ENCODE measurements around the gene KRT33B. TPM values are rescaled to one million over a fixed set of nuclear protein-coding genes. Genes with fewer than 3 reads are reported as not detected.

The KRT33B gene
- total RNA-seq, 1 donor from 2014 or later: 0.61 TPM

DNA sequence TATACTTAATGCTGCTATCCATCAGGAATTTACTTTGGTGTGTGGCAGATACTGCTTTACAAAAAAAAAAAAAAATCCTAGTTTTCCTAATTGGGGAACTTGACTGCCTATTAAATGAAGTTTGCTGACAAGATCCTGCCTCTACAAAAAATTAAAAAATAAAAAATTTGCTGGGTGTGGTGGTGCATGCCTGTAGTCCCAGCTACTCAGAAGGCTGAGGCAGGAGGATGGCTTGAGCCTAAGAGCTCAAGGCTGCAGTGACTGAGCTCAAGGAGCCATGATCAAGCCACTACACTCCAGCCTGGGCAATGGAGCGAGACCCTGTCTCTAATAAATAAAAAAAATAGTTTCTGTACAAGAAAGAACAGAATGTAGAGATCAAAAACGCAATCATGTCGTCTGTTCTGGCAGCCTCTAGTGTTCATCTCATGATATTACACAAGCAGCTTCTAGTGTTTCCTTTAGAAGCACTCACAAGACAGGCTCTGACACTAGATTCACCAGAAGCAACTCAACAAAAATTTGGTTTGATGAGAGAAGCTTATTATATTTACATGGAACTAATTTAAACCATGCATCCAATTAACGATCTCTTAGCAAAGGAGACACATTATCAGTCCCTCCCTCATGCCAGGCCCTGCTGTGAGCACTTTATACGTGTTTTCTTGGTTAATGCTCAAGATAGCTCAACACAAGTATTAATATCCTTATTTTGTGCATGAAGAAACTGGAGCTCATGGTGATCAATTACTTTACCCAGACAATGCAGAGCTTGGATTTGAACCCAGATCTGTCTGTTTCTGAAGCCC lies 47.3 kb downstream of the KRT33B start:
- TF ChIP-seq, protein P1, sequence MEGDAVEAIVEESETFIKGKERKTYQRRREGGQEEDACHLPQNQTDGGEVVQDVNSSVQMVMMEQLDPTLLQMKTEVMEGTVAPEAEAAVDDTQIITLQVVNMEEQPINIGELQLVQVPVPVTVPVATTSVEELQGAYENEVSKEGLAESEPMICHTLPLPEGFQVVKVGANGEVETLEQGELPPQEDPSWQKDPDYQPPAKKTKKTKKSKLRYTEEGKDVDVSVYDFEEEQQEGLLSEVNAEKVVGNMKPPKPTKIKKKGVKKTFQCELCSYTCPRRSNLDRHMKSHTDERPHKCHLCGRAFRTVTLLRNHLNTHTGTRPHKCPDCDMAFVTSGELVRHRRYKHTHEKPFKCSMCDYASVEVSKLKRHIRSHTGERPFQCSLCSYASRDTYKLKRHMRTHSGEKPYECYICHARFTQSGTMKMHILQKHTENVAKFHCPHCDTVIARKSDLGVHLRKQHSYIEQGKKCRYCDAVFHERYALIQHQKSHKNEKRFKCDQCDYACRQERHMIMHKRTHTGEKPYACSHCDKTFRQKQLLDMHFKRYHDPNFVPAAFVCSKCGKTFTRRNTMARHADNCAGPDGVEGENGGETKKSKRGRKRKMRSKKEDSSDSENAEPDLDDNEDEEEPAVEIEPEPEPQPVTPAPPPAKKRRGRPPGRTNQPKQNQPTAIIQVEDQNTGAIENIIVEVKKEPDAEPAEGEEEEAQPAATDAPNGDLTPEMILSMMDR (IDR thresholded peaks at IDR 0.05; ENCODE audit: partially characterized antibody, unreplicated experiment): peak; percentile 91
- no peak for DNase-seq

DNA sequence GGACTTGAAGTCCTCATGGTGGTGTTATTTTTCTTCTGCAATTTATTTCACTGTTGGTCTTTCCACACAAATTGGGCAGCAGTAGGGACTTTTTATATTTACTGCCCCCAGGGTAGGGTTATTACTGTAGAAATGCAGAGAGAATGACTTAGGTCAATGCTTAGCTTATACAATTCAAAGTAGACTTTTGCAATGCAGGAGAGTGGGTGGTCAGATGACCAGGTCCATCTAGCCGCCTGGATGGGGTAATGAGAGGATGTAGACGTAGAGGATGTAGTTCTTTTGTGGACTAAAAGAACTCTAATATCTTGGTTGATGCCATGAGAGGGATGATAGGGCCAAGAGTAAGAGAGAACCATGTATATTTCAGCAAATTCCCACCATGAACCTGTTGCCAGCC lies 51.4 kb downstream of the KRT33B start:
- peaks cover 1% of the 10 kb centered on the region for H3K9me3 Mint-ChIP-seq (ENCODE audit: unreplicated experiment)
- TF ChIP-seq, protein P1 (IDR thresholded peaks at IDR 0.05; ENCODE audit: partially characterized antibody, unreplicated experiment): no peak
- H3K27me3 Mint-ChIP-seq (ENCODE audit: unreplicated experiment): peaks cover 1% of the 10 kb centered on the region
- H3K4me1 Mint-ChIP-seq (ENCODE audit: low read depth, unreplicated experiment): peaks cover 2% of the 10 kb centered on the region
- peaks cover 9% of the 10 kb centered on the region for H3K36me3 Mint-ChIP-seq (ENCODE audit: unreplicated experiment)
- H3K27ac Mint-ChIP-seq (ENCODE audit: unreplicated experiment): no peak overlapping the region
- no peak overlapping the region for H3K4me3 Mint-ChIP-seq (ENCODE audit: unreplicated experiment)
- no peak for DNase-seq

More for the DNA sequence above, 47.3 kb downstream of the KRT33B start:
- Mint-ChIP-seq H3K27me3 (ENCODE audit: unreplicated experiment) (no peaks in the 10 kb centered on the region), H3K9me3 (ENCODE audit: unreplicated experiment) (peaks cover 3% of the 10 kb centered on the region), H3K27ac (ENCODE audit: unreplicated experiment) (no peak overlapping the region), H3K4me3 (ENCODE audit: unreplicated experiment) (no peak overlapping the region), H3K36me3 (ENCODE audit: unreplicated experiment) (peaks cover 9% of the 10 kb centered on the region), H3K4me1 (ENCODE audit: low read depth, unreplicated experiment) (peaks cover 2% of the 10 kb centered on the region)

DNA sequence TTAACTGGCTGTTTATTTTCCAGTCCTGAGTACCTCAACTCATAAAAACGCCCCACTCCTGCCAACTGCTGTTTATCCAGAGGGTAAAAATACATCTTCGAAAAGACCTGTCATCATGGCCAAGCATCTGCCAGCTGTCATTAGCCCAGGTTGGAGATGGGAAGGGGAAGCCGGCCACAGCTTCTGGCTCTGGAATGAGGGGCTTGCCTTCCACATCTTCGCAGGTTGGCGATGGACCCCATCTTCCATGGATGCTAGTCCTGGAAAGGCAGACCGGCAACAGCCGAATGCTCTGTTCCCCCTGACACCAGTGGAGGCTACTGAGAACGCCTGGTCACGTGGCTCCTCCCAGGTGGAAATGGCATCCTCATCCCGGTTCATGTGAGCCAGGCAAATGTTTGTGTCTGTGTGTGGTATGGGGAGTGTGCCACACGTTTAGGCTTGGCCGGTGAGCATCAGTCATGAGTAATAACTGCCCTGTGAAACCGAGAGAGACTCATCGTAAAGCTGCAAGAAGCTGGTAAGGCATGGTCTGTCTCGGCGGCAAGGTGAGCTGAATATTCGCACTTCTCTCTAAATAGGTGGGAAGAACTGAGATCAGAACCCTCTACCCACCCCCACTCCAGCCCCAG lies 53.7 kb downstream of the KRT33B start:
- TF ChIP-seq, protein P1 (IDR thresholded peaks at IDR 0.05; ENCODE audit: partially characterized antibody, unreplicated experiment): no peak
- H3K27me3 Mint-ChIP-seq (ENCODE audit: unreplicated experiment): peaks cover 1% of the 10 kb centered on the region
- no peaks in the 10 kb centered on the region for H3K4me1 Mint-ChIP-seq (ENCODE audit: low read depth, unreplicated experiment)
- no peak for DNase-seq
- H3K4me3 Mint-ChIP-seq (ENCODE audit: unreplicated experiment): no peak overlapping the region
- peaks cover 3% of the 10 kb centered on the region for H3K9me3 Mint-ChIP-seq (ENCODE audit: unreplicated experiment)
- no peak overlapping the region for H3K27ac Mint-ChIP-seq (ENCODE audit: unreplicated experiment)
- peaks cover 9% of the 10 kb centered on the region for H3K36me3 Mint-ChIP-seq (ENCODE audit: unreplicated experiment)

DNA sequence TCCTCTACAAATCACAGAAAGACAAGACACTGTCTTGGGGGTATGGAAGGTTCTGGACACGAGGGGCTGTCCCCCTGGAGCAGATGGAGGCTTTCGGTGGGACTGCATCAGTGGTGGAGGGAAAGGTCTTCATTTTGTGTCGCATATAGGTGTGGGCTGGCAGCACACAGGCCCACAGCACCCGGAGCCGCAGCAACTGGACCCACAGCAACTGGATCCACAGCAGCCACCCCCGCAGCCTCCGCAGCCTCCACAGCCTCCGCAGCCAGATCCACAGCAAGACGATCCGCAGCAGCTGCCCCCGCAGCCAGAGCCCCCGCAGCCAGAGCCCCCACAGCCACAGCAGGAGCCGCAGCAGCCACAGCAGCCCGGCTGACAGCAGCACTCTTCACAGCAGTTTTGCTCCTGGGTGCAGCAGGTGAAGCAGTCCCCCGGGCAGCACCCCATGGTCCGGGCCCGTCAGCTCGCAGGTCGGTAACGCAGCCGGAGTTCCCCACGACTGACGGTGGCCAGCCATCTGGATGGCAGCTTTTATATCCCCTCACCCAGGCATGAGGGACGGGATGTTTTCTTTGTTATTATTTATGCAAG lies 54.3 kb downstream of the KRT33B start, which contains the start of gene KRTAP17-1:
KRTAP17-1 (minus strand) TSS at position 507 of the 591 bp plus-strand sequence; CDS start at position 447, 60 bp downstream.
- Mint-ChIP-seq H3K36me3 (ENCODE audit: unreplicated experiment) (peaks cover 9% of the 10 kb centered on the region), H3K9me3 (ENCODE audit: unreplicated experiment) (peaks cover 3% of the 10 kb centered on the region), H3K4me1 (ENCODE audit: low read depth, unreplicated experiment) (no peaks in the 10 kb centered on the region), H3K27ac (ENCODE audit: unreplicated experiment) (no peak within 1 kb of the TSS), H3K4me3 (ENCODE audit: unreplicated experiment) (no peak within 1 kb of the TSS), H3K27me3 (ENCODE audit: unreplicated experiment) (peaks cover 1% of the 10 kb centered on the region)
- no peak for DNase-seq
- TF ChIP-seq, protein P1 (IDR thresholded peaks at IDR 0.05; ENCODE audit: partially characterized antibody, unreplicated experiment): no peak

Other genes starting within 250 kb of the KRT33B start
- gene KRTAP4-12, start 245.6 kb downstream of the KRT33B start, total RNA-seq (ENCODE audit: unreplicated experiment): not detected
- gene KRTAP4-6, start 229.3 kb downstream of the KRT33B start, total RNA-seq (ENCODE audit: unreplicated experiment): not detected
- not detected for gene KRTAP4-5, start 220.0 kb downstream of the KRT33B start, total RNA-seq (ENCODE audit: unreplicated experiment)
- not detected for gene KRTAP4-4, start 209.1 kb downstream of the KRT33B start, total RNA-seq (ENCODE audit: unreplicated experiment)
- gene KRTAP4-3, start 201.6 kb downstream of the KRT33B start, total RNA-seq (ENCODE audit: unreplicated experiment): not detected
- gene KRTAP4-2, start 191.6 kb downstream of the KRT33B start, total RNA-seq (ENCODE audit: unreplicated experiment): not detected
- not detected for gene KRTAP4-1, start 184.9 kb downstream of the KRT33B start, total RNA-seq (ENCODE audit: unreplicated experiment)
- gene KRTAP9-1, start 179.9 kb downstream of the KRT33B start, total RNA-seq (ENCODE audit: unreplicated experiment): not detected
- gene KRTAP9-2, start 143.2 kb downstream of the KRT33B start, total RNA-seq (ENCODE audit: unreplicated experiment): not detected
- gene KRTAP9-3, start 137.4 kb downstream of the KRT33B start, total RNA-seq (ENCODE audit: unreplicated experiment): not detected
- not detected for gene KRTAP9-8, start 131.8 kb downstream of the KRT33B start, total RNA-seq (ENCODE audit: unreplicated experiment)
- gene KRTAP9-4, start 120.1 kb downstream of the KRT33B start, total RNA-seq (ENCODE audit: unreplicated experiment): not detected
- gene KRTAP9-9, start 114.4 kb downstream of the KRT33B start, total RNA-seq (ENCODE audit: unreplicated experiment): not detected
- gene KRTAP9-6, start 104.4 kb downstream of the KRT33B start, total RNA-seq (ENCODE audit: unreplicated experiment): not detected
- not detected for gene KRTAP9-7, start 94.1 kb downstream of the KRT33B start, total RNA-seq (ENCODE audit: unreplicated experiment)
- gene KRTAP29-1, start 67.0 kb downstream of the KRT33B start, total RNA-seq (ENCODE audit: unreplicated experiment): not detected
- gene KRTAP16-1, start 60.5 kb downstream of the KRT33B start, total RNA-seq (ENCODE audit: unreplicated experiment): not detected
- gene KRTAP17-1, start 54.1 kb downstream of the KRT33B start, total RNA-seq (ENCODE audit: unreplicated experiment): not detected
- not detected for gene KRT33A, start 19.0 kb downstream of the KRT33B start, total RNA-seq (ENCODE audit: unreplicated experiment)
- gene KRT34, start 12.5 kb upstream of the KRT33B start, total RNA-seq (ENCODE audit: unreplicated experiment): not detected
- not detected for gene KRT31, start 27.8 kb upstream of the KRT33B start, total RNA-seq (ENCODE audit: unreplicated experiment)
- gene KRT37, start 54.8 kb upstream of the KRT33B start, total RNA-seq (ENCODE audit: unreplicated experiment): not detected
- not detected for gene KRT38, start 71.2 kb upstream of the KRT33B start, total RNA-seq (ENCODE audit: unreplicated experiment)
- not detected for gene KRT32, start 97.6 kb upstream of the KRT33B start, total RNA-seq (ENCODE audit: unreplicated experiment)
- not detected for gene KRT35, start 111.3 kb upstream of the KRT33B start, total RNA-seq (ENCODE audit: unreplicated experiment)
- gene KRT36, start 120.1 kb upstream of the KRT33B start, total RNA-seq (ENCODE audit: unreplicated experiment): not detected
- gene KRT13, start 135.8 kb upstream of the KRT33B start, total RNA-seq (ENCODE audit: unreplicated experiment): not detected
- gene KRT15, start 149.1 kb upstream of the KRT33B start, total RNA-seq (ENCODE audit: unreplicated experiment): not detected
- 0.69 TPM for gene KRT19, start 158.5 kb upstream of the KRT33B start, total RNA-seq (ENCODE audit: unreplicated experiment)
- not detected for gene KRT9, start 202.2 kb upstream of the KRT33B start, total RNA-seq (ENCODE audit: unreplicated experiment)
- not detected for gene KRT14, start 217.1 kb upstream of the KRT33B start, total RNA-seq (ENCODE audit: unreplicated experiment)
- not detected for gene KRT16, start 243.0 kb upstream of the KRT33B start, total RNA-seq (ENCODE audit: unreplicated experiment)